Osteoblast (primary cell): Measurements from ENCODE around the gene CDH24. TPM values are rescaled to one million over a fixed set of nuclear protein-coding genes. Genes with fewer than 3 reads are reported as not detected.

Experiments used
- DNase-seq: peaks from one replicate; pipeline ENCODE4 v3.0.0; 2011; ENCODE audit warnings: low spot score, mixed read lengths; ENCODE audit not compliant: insufficient read length; ENCODE audit errors: missing footprints
- H2AFZ ChIP-seq: 2 replicates; pipeline ENCODE4 v1.6.0; 2011; ENCODE audit warnings: mild to moderate bottlenecking, low read length
- H3K27ac ChIP-seq: 2 replicates; pipeline ENCODE4 v1.5.1; 2011; ENCODE audit warnings: mild to moderate bottlenecking, low read depth, low read length, moderate library complexity
- H3K27me3 ChIP-seq: 2 replicates; pipeline ENCODE4 v1.6.0; 2012; ENCODE audit warnings: mild to moderate bottlenecking, control low read depth, inconsistent platforms, low read length, moderate library complexity; ENCODE audit not compliant: insufficient read depth
- H3K36me3 ChIP-seq: 2 replicates; pipeline ENCODE4 v1.5.1; 2011; ENCODE audit warnings: mild to moderate bottlenecking, low read length, control low read depth, moderate library complexity; ENCODE audit not compliant: insufficient read depth
- H3K4me1 ChIP-seq: 2 replicates; pipeline ENCODE4 v1.5.1; 2011; ENCODE audit warnings: mild to moderate bottlenecking, low read length, control low read depth, moderate library complexity; ENCODE audit not compliant: insufficient read depth
- H3K4me2 ChIP-seq: 2 replicates; pipeline ENCODE4 v1.6.0; 2011; ENCODE audit warnings: mild to moderate bottlenecking, low read length; ENCODE audit not compliant: insufficient read depth
- H3K4me3 ChIP-seq: fragments of 200-600 bp; sonication (generic); 3 replicates; pipeline ENCODE4 v1.5.1; 2012; ENCODE audit warnings: mild to moderate bottlenecking, low read length, inconsistent platforms; ENCODE audit not compliant: insufficient read depth
- H3K79me2 ChIP-seq: 2 replicates; pipeline ENCODE4 v1.6.0; 2012; ENCODE audit warnings: mild to moderate bottlenecking, low read length, control low read depth, inconsistent platforms; ENCODE audit not compliant: insufficient read depth
- H3K9me3 ChIP-seq: 2 replicates; pipeline ENCODE4 v1.5.1; 2011; ENCODE audit warnings: low read depth, low read length, control low read depth
- H4K20me1 ChIP-seq: 2 replicates; pipeline ENCODE4 v1.6.0; 2012; ENCODE audit warnings: mild to moderate bottlenecking, low read length, control low read depth; ENCODE audit not compliant: insufficient read depth
- total RNA-seq: library from RNA; depleted of rRNA; stranded (reverse); fragments of >200 nt; gene quantifications from 2 replicates; pipeline ENCODE4 v1.2.3, GENCODE V29; 2012
- TF ChIP-seq, protein P1 (sequence below): IDR thresholded peaks from 2 replicates; pipeline ENCODE4 v1.5.1; 2011; ENCODE audit warnings: mild to moderate bottlenecking, low read depth, low read length, moderate library complexity; ENCODE audit errors: extremely low read depth

The CDH24 gene
- total RNA-seq, 1 donor, result 3.3 TPM

DNA sequence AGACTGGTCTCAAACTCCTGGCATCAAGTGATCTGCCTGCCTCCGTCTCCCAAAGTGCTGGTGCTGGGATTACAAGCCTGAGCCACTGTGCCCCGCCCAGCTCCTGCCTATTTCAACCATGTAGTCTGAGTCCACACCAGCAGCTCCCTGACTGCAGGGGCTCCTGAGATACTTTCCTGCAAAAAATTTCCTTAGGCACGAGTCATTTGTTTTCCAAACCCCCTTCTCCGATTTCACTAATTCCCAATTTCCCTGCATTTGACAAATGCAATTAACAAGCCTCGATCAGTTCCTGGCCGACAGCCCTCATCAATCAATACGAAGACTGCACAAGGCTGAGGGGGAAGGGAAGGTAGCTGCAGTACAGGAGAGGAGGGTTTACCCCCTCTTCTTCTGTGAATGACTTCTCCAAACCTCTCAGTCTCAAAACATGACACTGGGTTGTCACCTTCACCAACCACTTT, 32.7 kb downstream of the CDH24 start:
- Histone ChIP-seq H3K79me2 (peaks cover 11% of the 10 kb centered on the region), H3K9me3 (no peaks in the 10 kb centered on the region), H2AFZ (no peak overlapping the region), H4K20me1 (peaks cover 19% of the 10 kb centered on the region), H3K27ac (no peak overlapping the region), H3K4me2 (no peak overlapping the region), H3K4me3 (no peak overlapping the region), H3K27me3 (no peaks in the 10 kb centered on the region), H3K4me1 (peaks cover 5% of the 10 kb centered on the region), H3K36me3 (peaks cover 31% of the 10 kb centered on the region)
- no peak for DNase-seq
- TF ChIP-seq, protein P1, sequence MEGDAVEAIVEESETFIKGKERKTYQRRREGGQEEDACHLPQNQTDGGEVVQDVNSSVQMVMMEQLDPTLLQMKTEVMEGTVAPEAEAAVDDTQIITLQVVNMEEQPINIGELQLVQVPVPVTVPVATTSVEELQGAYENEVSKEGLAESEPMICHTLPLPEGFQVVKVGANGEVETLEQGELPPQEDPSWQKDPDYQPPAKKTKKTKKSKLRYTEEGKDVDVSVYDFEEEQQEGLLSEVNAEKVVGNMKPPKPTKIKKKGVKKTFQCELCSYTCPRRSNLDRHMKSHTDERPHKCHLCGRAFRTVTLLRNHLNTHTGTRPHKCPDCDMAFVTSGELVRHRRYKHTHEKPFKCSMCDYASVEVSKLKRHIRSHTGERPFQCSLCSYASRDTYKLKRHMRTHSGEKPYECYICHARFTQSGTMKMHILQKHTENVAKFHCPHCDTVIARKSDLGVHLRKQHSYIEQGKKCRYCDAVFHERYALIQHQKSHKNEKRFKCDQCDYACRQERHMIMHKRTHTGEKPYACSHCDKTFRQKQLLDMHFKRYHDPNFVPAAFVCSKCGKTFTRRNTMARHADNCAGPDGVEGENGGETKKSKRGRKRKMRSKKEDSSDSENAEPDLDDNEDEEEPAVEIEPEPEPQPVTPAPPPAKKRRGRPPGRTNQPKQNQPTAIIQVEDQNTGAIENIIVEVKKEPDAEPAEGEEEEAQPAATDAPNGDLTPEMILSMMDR, result no peak

DNA sequence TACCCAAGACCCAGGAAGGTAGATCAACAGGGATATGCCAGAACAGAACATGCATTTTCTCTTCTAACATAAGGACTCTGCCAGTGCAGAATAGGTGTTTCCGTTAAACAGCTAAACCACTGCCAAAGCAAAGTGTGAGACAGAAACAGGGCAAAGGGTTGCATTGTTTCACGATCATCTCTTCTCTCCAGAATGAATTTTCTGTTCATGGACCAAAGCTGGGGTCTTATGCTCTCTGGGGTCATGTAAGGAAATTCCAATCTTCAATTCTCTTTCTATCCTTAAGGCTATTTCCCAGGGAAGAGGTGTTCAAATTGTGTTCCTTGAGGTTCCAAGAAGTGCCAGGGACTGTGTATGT, 33.5 kb downstream of the CDH24 start:
- TF ChIP-seq, protein P1, result no peak
- no peak for DNase-seq
- Histone ChIP-seq H3K9me3 (no peaks in the 10 kb centered on the region), H3K79me2 (peaks cover 3% of the 10 kb centered on the region), H3K27me3 (no peaks in the 10 kb centered on the region), H2AFZ (no peak overlapping the region), H4K20me1 (peaks cover 14% of the 10 kb centered on the region), H3K27ac (no peak overlapping the region), H3K36me3 (peaks cover 26% of the 10 kb centered on the region), H3K4me1 (no peaks in the 10 kb centered on the region), H3K4me3 (no peak overlapping the region), H3K4me2 (no peak overlapping the region)

- peaks cover 12% of the 10 kb centered on the region for H4K20me1 ChIP-seq
- DNase-seq, result no peak
- no peaks in the 10 kb centered on the region for H3K79me2 ChIP-seq
- no peak overlapping the region for H2AFZ ChIP-seq
- H3K4me2 ChIP-seq, result no peak overlapping the region
- peaks cover 21% of the 10 kb centered on the region for H3K36me3 ChIP-seq
- TF ChIP-seq, protein P1, result no peak
- H3K4me3 ChIP-seq, result no peak overlapping the region
- H3K4me1 ChIP-seq, result no peaks in the 10 kb centered on the region
- H3K27me3 ChIP-seq, result no peaks in the 10 kb centered on the region
- no peak overlapping the region for H3K27ac ChIP-seq
- H3K9me3 ChIP-seq, result no peaks in the 10 kb centered on the region
Observed at GRCh38 chr14:23023022-23023794, 34.1 kb downstream of the CDH24 start.

DNA sequence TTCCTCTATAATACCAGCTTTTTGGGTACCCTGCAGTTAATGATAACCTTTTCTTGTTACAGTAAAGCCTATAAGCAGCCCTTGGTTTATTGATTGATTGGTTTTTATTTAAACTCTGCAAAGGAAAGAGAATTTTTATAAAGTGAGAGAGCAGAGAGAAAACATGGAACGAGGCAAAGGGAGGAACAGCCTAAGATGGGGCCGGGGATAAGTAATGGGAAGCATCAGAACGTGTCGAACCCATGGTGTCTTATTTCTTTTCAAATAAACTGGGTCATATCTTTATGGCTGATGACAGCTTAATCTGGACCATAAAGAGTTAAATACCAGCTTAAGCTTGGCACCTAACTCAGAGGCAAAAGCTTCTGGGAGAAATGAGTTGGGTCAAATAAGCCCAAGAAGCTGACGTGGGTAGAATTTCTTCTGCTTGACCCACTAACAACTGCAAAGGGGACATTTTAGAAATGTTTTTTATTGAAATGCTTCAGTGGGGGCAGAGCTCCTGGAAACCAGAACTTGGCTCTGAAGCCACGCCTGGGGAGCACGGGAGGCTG, 35.4 kb downstream of the CDH24 start:
- no peaks in the 10 kb centered on the region for H3K79me2 ChIP-seq
- TF ChIP-seq, protein P1, result no peak
- no peak overlapping the region for H3K4me2 ChIP-seq
- DNase-seq, result no peak
- peaks cover 10% of the 10 kb centered on the region for H4K20me1 ChIP-seq
- H2AFZ ChIP-seq, result no peak overlapping the region
- no peaks in the 10 kb centered on the region for H3K9me3 ChIP-seq
- no peaks in the 10 kb centered on the region for H3K27me3 ChIP-seq
- H3K36me3 ChIP-seq, result peaks cover 18% of the 10 kb centered on the region
- no peak overlapping the region for H3K27ac ChIP-seq
- no peak overlapping the region for H3K4me3 ChIP-seq
- no peaks in the 10 kb centered on the region for H3K4me1 ChIP-seq
